Measurements from ENCODE around the gene ZRANB3. TPM values are rescaled to one million over a fixed set of nuclear protein-coding genes. Genes with fewer than 3 reads are reported as not detected.

ZRANB3 gene
- total RNA-seq, 1 experiment from 2014 or later, result 12.0 TPM

- ATAC-seq, result no peak
- CTCF ChIA-PET, result no interaction called here
- Histone ChIP-seq H4K20me1 (ENCODE audit: insufficient read depth) (no peaks in the 10 kb centered on the region), H3K79me2 (ENCODE audit: insufficient read depth, low read length) (no peaks in the 10 kb centered on the region), H3K4me2 (ENCODE audit: low read length) (no peak overlapping the region), H2AFZ (ENCODE audit: low read depth, low read length, poor library complexity, severe bottlenecking) (no peak overlapping the region), H3K27ac (ENCODE audit: low read depth, low read length) (no peak overlapping the region), H3K9me3 (ENCODE audit: control insufficient read depth in 1 of 2, insufficient read depth in 1 of 2, low read depth in 1 of 2, low read length in 2 of 2) (no peaks in the 10 kb centered on the region), H3K36me3 (ENCODE audit: control insufficient read depth in 1 of 2, insufficient read depth in 2 of 2, low read length in 2 of 2) (no peaks in the 10 kb centered on the region), H3K4me1 (ENCODE audit: control insufficient read depth in 1 of 2, insufficient read depth in 2 of 2, low read length in 2 of 2) (peaks cover 0 to 8% of the 10 kb centered on the region in 2 experiments; a peak in 2 of 4 replicates), H3K4me3 (replicated peaks in 1 of 2; ENCODE audit: low read depth in 1 of 2, low read length in 2 of 2) (no peak overlapping the region), H3K9me2 (ENCODE audit: insufficient read depth) (no peaks in the 10 kb centered on the region), H3K9ac (ENCODE audit: low read length) (no peak overlapping the region), H3K27me3 (ENCODE audit: insufficient read depth, low read length) (no peaks in the 10 kb centered on the region)
- BruUV-seq (replicated peaks), result no TSS peak
- no peak for DNase-seq (ENCODE audit: low read depth, low spot score)
- intact Hi-C loops (cut with micrococcal nuclease), result no loop called here
- RAD21 ChIA-PET (ENCODE audit: low non-redundant PET in 1 of 2, low total read pairs in 2 of 2, uncharacterized antibody in 2 of 2, unreplicated experiment in 2 of 2), result no interaction called here
- POLR2A ChIA-PET, result no interaction called here
- TF ChIP-seq EGR1 (IDR thresholded peaks at IDR 0.05; ENCODE audit: low read depth) (no peak), POLR2A (IDR thresholded peaks at IDR 0.05; ENCODE audit: borderline replicate concordance, extremely low read depth, insufficient read depth, insufficient read length) (no peak), JUND (IDR thresholded peaks at IDR 0.05) (no peak), SIN3A (IDR thresholded peaks at IDR 0.05; ENCODE audit: low read depth) (no peak), ZFX (IDR thresholded peaks at IDR 0.05) (no peak), EZH2 (IDR thresholded peaks at IDR 0.05) (no peak), ZNF274 (IDR thresholded peaks at IDR 0.05; ENCODE audit: low read depth, low read length) (no peak), MAX (IDR thresholded peaks at IDR 0.05) (no peak), RAD21 (IDR thresholded peaks at IDR 0.05; ENCODE audit: low read depth) (no peak), ELF1 (IDR thresholded peaks at IDR 0.05; ENCODE audit: borderline replicate concordance, low read depth) (no peak), CEBPB (IDR thresholded peaks at IDR 0.05; ENCODE audit: low read depth) (no peak), EZH2phosphoT487 (IDR thresholded peaks at IDR 0.05; ENCODE audit: borderline replicate concordance) (no peak), SP1 (IDR thresholded peaks at IDR 0.05; ENCODE audit: low read depth) (no peak), ATF3 (IDR thresholded peaks at IDR 0.05) (no peak), POLR2AphosphoS5 (IDR thresholded peaks at IDR 0.05; ENCODE audit: low read depth, low read length) (no peak)
Measured at GRCh38 chr2:135255208-135255607, 275.8 kb downstream of the ZRANB3 start.

Measured in HCT116 (cell line).